Activated naive CD4-positive, alpha-beta T cell treated with Interleukin-2 at 50 U/mL for 16 hours (primary cell): ENCODE results near the gene SUCLG2.
"Not testable (repeated sequence)": the region's sequence is repeated elsewhere in the genome, so short reads cannot be mapped to it uniquely, and the experiment has no call there.

Experiments
- DNase-seq: peaks from one replicate; pipeline ENCODE4 v3.0.0-alpha.2; 2020

The SUCLG2 gene

GRCh38 chr3:67605377-67605776, 49.0 kb downstream of the SUCLG2 start:
- no peak for DNase-seq

- DNase-seq: no peak
Measured at GRCh38 chr3:67602816-67603215, 51.6 kb downstream of the SUCLG2 start.

GRCh38 chr3:67601919-67602608, 52.3 kb downstream of the SUCLG2 start:
- no peak for DNase-seq

- no peak for DNase-seq
Measured at GRCh38 chr3:67601385-67601784, 53.0 kb downstream of the SUCLG2 start.

- DNase-seq: no peak
Measured at GRCh38 chr3:67599821-67600220, 54.6 kb downstream of the SUCLG2 start.

GRCh38 chr3:67598814-67599556, 55.4 kb downstream of the SUCLG2 start:
- DNase-seq: no peak

GRCh38 chr3:67595424-67595823, 59.0 kb downstream of the SUCLG2 start:
- no peak for DNase-seq

GRCh38 chr3:67593761-67594234, 60.6 kb downstream of the SUCLG2 start:
- DNase-seq: no peak

GRCh38 chr3:67592057-67592456, 62.4 kb downstream of the SUCLG2 start:
- DNase-seq: no peak

- no peak for DNase-seq
Measured at GRCh38 chr3:67587811-67588210, 66.6 kb downstream of the SUCLG2 start.

- DNase-seq: no peak
Measured at GRCh38 chr3:67587301-67587700, 67.1 kb downstream of the SUCLG2 start.

- not testable (repeated sequence) for DNase-seq
Measured at GRCh38 chr3:67584608-67585007, 69.8 kb downstream of the SUCLG2 start.

- no peak for DNase-seq
Measured at GRCh38 chr3:67580430-67581000, 73.9 kb downstream of the SUCLG2 start.

- DNase-seq: no peak
Measured at GRCh38 chr3:67578416-67578815, 76.0 kb downstream of the SUCLG2 start.

- DNase-seq: no peak
Measured at GRCh38 chr3:67576441-67576840, 78.0 kb downstream of the SUCLG2 start.

GRCh38 chr3:67569324-67569723, 85.1 kb downstream of the SUCLG2 start:
- no peak for DNase-seq

GRCh38 chr3:67567893-67568292, 86.5 kb downstream of the SUCLG2 start:
- DNase-seq: no peak

- DNase-seq: no peak
Measured at GRCh38 chr3:67564973-67565372, 89.4 kb downstream of the SUCLG2 start.

GRCh38 chr3:67564008-67564407, 90.4 kb downstream of the SUCLG2 start:
- no peak for DNase-seq

- DNase-seq: no peak
Measured at GRCh38 chr3:67561667-67562394, 92.6 kb downstream of the SUCLG2 start.

GRCh38 chr3:67561266-67561665, 93.1 kb downstream of the SUCLG2 start:
- no peak for DNase-seq

GRCh38 chr3:67559029-67559605, 95.3 kb downstream of the SUCLG2 start:
- no peak for DNase-seq

GRCh38 chr3:67558426-67558825, 96.0 kb downstream of the SUCLG2 start:
- DNase-seq: no peak
